Kidney (tissue), 14 donors: ENCODE measurements around the gene DOK6. TPM values are rescaled to one million over a fixed set of nuclear protein-coding genes. Genes with fewer than 3 reads are reported as not detected.

Experiments used
- DNase-seq, 5 donors: peaks; one replicate each; pipeline ENCODE4 v3.0.0-alpha.2; 2013 to 2020
- FAIRE-seq: peaks from 2 replicates; lab custom pipeline; 2012; peaks lifted over from hg19 to GRCh38; lab: Jason Lieb, UNC
- H3K27ac ChIP-seq, 2 donors: one replicate each; pipeline ENCODE4 v1.7.0; 2013; ENCODE audit warnings: low read depth in 2 of 2, low read length in 2 of 2, inconsistent platforms in 1 of 2
- H3K27me3 ChIP-seq: one replicate; pipeline ENCODE4 v1.7.1; 2013; ENCODE audit warnings: low read length, inconsistent platforms; ENCODE audit not compliant: control insufficient read depth, insufficient read depth
- H3K36me3 ChIP-seq, 3 donors: one replicate each; pipeline versions ENCODE4 v1.7.0 to v1.7.1; 2013; ENCODE audit warnings: low read length in 3 of 3, control low read depth in 1 of 3, inconsistent platforms in 1 of 3; ENCODE audit not compliant: insufficient read depth in 3 of 3, control insufficient read depth in 2 of 3
- H3K4me1 ChIP-seq, 3 donors: one replicate each; pipeline versions ENCODE4 v1.7.0 to v1.7.1; 2013; ENCODE audit warnings: low read length in 3 of 3, inconsistent platforms in 1 of 3, low read depth in 1 of 3; ENCODE audit not compliant: control insufficient read depth in 2 of 3, insufficient read depth in 2 of 3
- H3K4me3 ChIP-seq, 3 donors: one replicate each; pipeline versions ENCODE4 v1.7.0 to v1.8.1; 2013; ENCODE audit warnings: low read length in 3 of 3, control low read depth in 1 of 3, inconsistent platforms in 1 of 3
- H3K9ac ChIP-seq, 3 donors: one replicate each; pipeline versions ENCODE4 v1.7.0 to v1.7.1; 2013; ENCODE audit warnings: low read length in 3 of 3, control low read depth in 1 of 3, inconsistent platforms in 1 of 3
- H3K9me3 ChIP-seq, 3 donors: one replicate each; pipeline versions ENCODE4 v1.7.0 to v1.7.1; 2013; ENCODE audit warnings: low read length in 3 of 3, control low read depth in 1 of 3, inconsistent platforms in 1 of 3; ENCODE audit not compliant: control insufficient read depth in 2 of 3, insufficient read depth in 1 of 3
- intact Hi-C: fragments of 100-400 bp; cut with DNase I; formaldehyde crosslinking; loops from one replicate; pipeline ENCODE4 v1.11.1; 2022
- polyA plus RNA-seq: library from polyadenylated mRNA; stranded (reverse); fragments of 350-450 nt; fragmentation: Illumina TruSeq; extraction: RNeasy Lipid Tissue Mini Kit (QIAGEN cat#74804); gene quantifications from one replicate; pipeline ENCODE4 v1.2.3, GENCODE V29; 2014; ENCODE audit warnings: low read depth, low replicate concordance; ENCODE audit not compliant: insufficient read depth
- total RNA-seq: library from RNA; stranded (reverse); fragmentation: NEBNext Ultra II Directional; extraction: Animal tissue kit (Norgen Biotek cat#: 25700); gene quantifications from one replicate; pipeline ENCODE4 v1.2.1, GENCODE V29; 2021
- TF ChIP-seq, protein P1 (sequence below): IDR thresholded peaks from 3 replicates; pipeline ENCODE4 v1.5.1; 2012; ENCODE audit warnings: mild to moderate bottlenecking, moderate library complexity, borderline replicate concordance; ENCODE audit not compliant: insufficient read depth; ENCODE audit errors: extremely low read depth
- donor health status: control.
- donor health status: control.
- donor health status: control.
- donor health status: control.
- donor health status: control.
- donor health status: DM: yes; HTN: yes; CAD: no.
- donor health status: Normal renal cell carcinoma (clear cell type).

The DOK6 gene
- total and polyA plus RNA-seq, 2 donors from 2014 or later, result 3.8 to 4.6 TPM

DNA sequence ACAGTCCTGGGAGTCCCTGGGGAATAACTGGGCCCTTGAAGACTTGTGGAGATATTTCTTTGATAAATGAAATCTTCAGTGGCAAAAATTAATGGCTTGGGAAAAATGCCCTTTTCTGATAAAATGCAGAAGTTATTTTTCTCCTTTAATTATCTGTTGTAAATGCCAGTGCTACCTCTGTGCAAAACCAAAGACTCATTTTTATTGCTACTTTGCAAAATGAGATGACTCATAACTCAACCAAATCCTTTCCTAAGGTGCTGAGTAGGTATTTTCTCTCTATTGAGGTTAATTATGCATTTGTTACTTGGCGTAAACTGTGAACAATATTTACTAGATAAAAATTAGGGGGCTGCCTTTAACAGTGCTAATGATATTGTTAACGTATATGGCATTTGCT, 163.9 kb downstream of the DOK6 start:
- Histone ChIP-seq H3K9ac (no peak overlapping the region), H3K36me3 (no peaks in the 10 kb centered on the region), H3K27ac (no peak overlapping the region), H3K4me3 (no peak overlapping the region), H3K9me3 (peaks cover 0 to 3% (median 0%) of the 10 kb centered on the region in 3 donors), H3K27me3 (no peaks in the 10 kb centered on the region), H3K4me1 (no peaks in the 10 kb centered on the region)
- DNase-seq, result no peak
- TF ChIP-seq, protein P1, sequence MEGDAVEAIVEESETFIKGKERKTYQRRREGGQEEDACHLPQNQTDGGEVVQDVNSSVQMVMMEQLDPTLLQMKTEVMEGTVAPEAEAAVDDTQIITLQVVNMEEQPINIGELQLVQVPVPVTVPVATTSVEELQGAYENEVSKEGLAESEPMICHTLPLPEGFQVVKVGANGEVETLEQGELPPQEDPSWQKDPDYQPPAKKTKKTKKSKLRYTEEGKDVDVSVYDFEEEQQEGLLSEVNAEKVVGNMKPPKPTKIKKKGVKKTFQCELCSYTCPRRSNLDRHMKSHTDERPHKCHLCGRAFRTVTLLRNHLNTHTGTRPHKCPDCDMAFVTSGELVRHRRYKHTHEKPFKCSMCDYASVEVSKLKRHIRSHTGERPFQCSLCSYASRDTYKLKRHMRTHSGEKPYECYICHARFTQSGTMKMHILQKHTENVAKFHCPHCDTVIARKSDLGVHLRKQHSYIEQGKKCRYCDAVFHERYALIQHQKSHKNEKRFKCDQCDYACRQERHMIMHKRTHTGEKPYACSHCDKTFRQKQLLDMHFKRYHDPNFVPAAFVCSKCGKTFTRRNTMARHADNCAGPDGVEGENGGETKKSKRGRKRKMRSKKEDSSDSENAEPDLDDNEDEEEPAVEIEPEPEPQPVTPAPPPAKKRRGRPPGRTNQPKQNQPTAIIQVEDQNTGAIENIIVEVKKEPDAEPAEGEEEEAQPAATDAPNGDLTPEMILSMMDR, result no peak
- no peak for FAIRE-seq
- intact Hi-C loops, result no loop called here

DNA sequence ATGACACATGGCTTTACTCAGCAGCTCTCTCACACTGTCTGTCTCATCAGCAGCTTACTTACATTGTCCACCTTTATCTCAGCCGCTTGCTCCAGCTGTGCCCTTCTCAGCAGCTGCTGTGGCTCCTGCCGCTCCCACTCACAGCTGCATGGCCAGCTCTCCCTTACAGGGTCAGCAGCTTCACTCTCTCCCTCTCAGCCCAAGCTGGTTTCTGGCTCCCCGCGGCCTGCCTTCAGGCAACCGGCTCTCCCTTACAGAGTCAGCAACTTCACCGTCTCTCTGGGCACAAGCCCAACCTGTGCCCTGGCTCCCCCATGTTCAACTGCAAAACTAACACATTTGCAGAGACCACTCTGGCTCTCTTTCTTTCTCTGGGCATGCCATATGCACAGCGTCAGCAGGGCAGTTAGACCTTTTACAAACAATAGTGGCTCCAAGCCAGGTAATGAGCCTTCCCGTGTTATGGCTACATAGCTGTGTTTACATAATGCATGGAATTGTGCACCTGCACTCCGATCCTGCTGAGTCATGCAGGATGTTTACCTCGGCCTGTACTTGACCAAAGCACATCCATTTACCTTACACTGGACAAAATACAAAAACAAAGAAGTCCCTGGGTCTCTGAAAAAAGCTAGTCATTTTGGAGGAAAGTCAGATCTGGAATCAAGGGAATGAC, 167.3 kb downstream of the DOK6 start:
- no peak for FAIRE-seq

DNA sequence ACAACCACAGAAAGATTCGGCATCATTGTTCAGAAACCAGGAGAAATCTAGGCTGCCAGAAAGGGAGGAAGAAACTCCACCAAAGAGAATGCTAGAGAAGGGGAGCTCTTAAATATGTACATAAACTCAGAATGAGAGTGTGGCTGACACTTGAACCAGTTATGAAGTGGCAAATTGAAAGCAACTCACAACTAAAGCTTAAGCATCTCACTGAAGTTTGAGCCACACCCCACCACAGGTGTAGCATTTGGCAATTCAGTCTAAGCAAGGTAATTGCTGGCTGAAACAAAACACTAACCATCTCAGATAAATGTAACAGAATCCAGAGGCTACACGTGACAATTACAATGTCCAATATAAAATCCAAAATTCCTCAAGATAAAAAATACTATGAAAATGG, 168.4 kb downstream of the DOK6 start:
- Histone ChIP-seq H3K27me3 (no peaks in the 10 kb centered on the region), H3K4me3 (no peak overlapping the region), H3K36me3 (no peaks in the 10 kb centered on the region), H3K9ac (no peak overlapping the region), H3K27ac (no peak overlapping the region), H3K9me3 (no peaks in the 10 kb centered on the region), H3K4me1 (no peaks in the 10 kb centered on the region)
- TF ChIP-seq, protein P1, result no peak
- intact Hi-C loops, result no loop called here
- DNase-seq (no peak), FAIRE-seq (no peak)

More for the DNA sequence above, 167.3 kb downstream of the DOK6 start:
- peak in 2 of 5 donors; percentile 8 to 38 for DNase-seq
- H3K4me1 ChIP-seq, result no peaks in the 10 kb centered on the region
- intact Hi-C loops, result no loop called here
- no peak overlapping the region for H3K4me3 ChIP-seq
- H3K27me3 ChIP-seq, result no peaks in the 10 kb centered on the region
- H3K9ac ChIP-seq, result no peak overlapping the region
- no peaks in the 10 kb centered on the region for H3K36me3 ChIP-seq
- no peak overlapping the region for H3K27ac ChIP-seq
- H3K9me3 ChIP-seq, result no peaks in the 10 kb centered on the region
- TF ChIP-seq, protein P1, result no peak

DNA sequence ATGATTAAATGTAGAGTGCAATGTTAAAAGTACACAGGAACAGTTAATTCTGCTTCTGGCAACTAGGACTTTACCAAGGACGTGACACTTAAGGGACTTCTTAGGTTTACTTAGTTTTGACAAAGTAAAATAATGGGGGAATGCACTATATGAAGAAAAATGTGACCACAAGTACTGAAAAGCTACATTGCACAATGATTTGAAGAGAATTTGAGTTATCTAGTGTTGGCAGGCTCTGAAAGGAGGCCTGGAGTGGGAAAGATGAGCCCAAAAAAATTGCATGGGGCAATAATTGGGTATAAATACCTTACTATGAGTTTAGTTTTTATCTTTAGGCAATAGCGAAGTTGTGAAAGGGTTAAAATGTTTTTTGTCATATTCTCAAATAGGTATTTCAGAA, 173.7 kb downstream of the DOK6 start:
- intact Hi-C loops, result no loop called here
- Histone ChIP-seq H3K27me3 (no peaks in the 10 kb centered on the region), H3K4me3 (no peak overlapping the region), H3K27ac (no peak overlapping the region), H3K36me3 (no peaks in the 10 kb centered on the region), H3K9ac (no peak overlapping the region), H3K4me1 (no peaks in the 10 kb centered on the region), H3K9me3 (no peaks in the 10 kb centered on the region)
- FAIRE-seq (no peak), DNase-seq (no peak)
- TF ChIP-seq, protein P1, result no peak
